K562 (cell line): ENCODE data around the gene ANGEL2. TPM values are rescaled to one million over a fixed set of nuclear protein-coding genes. Genes with fewer than 3 reads are reported as not detected.

Experiments used
- BACH1 ChIP-seq: fragments of 200-800 bp; sonication (Bioruptor generic); IDR thresholded peaks from 2 replicates; pipeline ENCODE4 v1.6.1; 2016; ENCODE audit warnings: missing genetic modification characterization, missing compliant biosample characterization
- BRF1 ChIP-seq: IDR thresholded peaks from 3 replicates; pipeline ENCODE4 v1.6.1; 2011; ENCODE audit warnings: borderline replicate concordance, mild to moderate bottlenecking; ENCODE audit not compliant: insufficient read length; ENCODE audit errors: extremely low read depth
- C11orf30 ChIP-seq: fragments of 450-650 bp; IDR thresholded peaks from 2 replicates; pipeline ENCODE4 v1.6.1; 2016; ENCODE audit warnings: low read depth, mild to moderate bottlenecking
- CHD1 ChIP-seq: fragments of 200-600 bp; sonication (generic); IDR thresholded peaks from one replicate; pipeline ENCODE4 v1.6.1; 2012; ENCODE audit warnings: mild to moderate bottlenecking, moderate library complexity, low read length, inconsistent platforms
- CREB3 ChIP-seq: fragments of 450-650 bp; conservative IDR thresholded peaks from 2 replicates; pipeline ENCODE4 v1.6.1; 2016; ENCODE audit warnings: missing genetic modification characterization, low read depth, mild to moderate bottlenecking, missing compliant biosample characterization, moderate library complexity
- EP400 ChIP-seq: fragments of 450-650 bp; IDR thresholded peaks from 2 replicates; pipeline ENCODE4 v1.6.1; 2017; ENCODE audit warnings: antibody characterized with exemption, mild to moderate bottlenecking, moderate library complexity
- ESRRA ChIP-seq: fragments of 450-650 bp; IDR thresholded peaks from 2 replicates; pipeline ENCODE4 v1.6.1; 2014; ENCODE audit warnings: low read depth, mild to moderate bottlenecking, moderate library complexity, borderline replicate concordance
- ESRRB ChIP-seq: fragments of 250-450 bp; sonication (Bioruptor Pico); IDR thresholded peaks from 2 replicates; pipeline ENCODE4 v1.5.0; 2020; ENCODE audit warnings: mild to moderate bottlenecking, moderate library complexity, borderline replicate concordance
- EZH2 ChIP-seq: IDR thresholded peaks from 2 replicates; pipeline ENCODE4 v1.6.1; 2012; ENCODE audit warnings: low read depth, mild to moderate bottlenecking, inconsistent platforms, low read length, borderline replicate concordance
- FOSL1 ChIP-seq: fragments of 200-800 bp; sonication (Bioruptor generic); conservative IDR thresholded peaks from 2 replicates; pipeline ENCODE4 v1.6.1; 2016; ENCODE audit warnings: missing genetic modification characterization, missing compliant biosample characterization
- FOXP1 ChIP-seq: sonication (generic); formaldehyde crosslinking; IDR thresholded peaks from 2 replicates; pipeline ENCODE4 v1.8.0; 2022; ENCODE audit warnings: mild to moderate bottlenecking, missing genetic modification reagents
- HMGN3 ChIP-seq: IDR thresholded peaks from 2 replicates; pipeline ENCODE4 v1.6.1; 2011; ENCODE audit warnings: borderline replicate concordance, low read depth, mild to moderate bottlenecking, mixed read lengths, low read length; ENCODE audit not compliant: insufficient read length; ENCODE audit errors: extremely low read depth
- JUNB ChIP-seq: fragments of 450-650 bp; formaldehyde crosslinking; conservative IDR thresholded peaks from 2 replicates; pipeline ENCODE4 v1.4.0; 2020; ENCODE audit warnings: mild to moderate bottlenecking
- KDM5B ChIP-seq: fragments of 200-600 bp; sonication (generic); IDR thresholded peaks from 2 replicates; pipeline ENCODE4 v1.6.1; 2012; ENCODE audit warnings: low read depth, mild to moderate bottlenecking, moderate library complexity, low read length, control low read depth, inconsistent platforms; ENCODE audit not compliant: insufficient replicate concordance
- MAFK ChIP-seq: IDR thresholded peaks from 2 replicates; pipeline ENCODE4 v1.6.1; 2011; ENCODE audit warnings: low read length, improper control_type of control experiment
- MBD2 ChIP-seq: sonication (generic); IDR thresholded peaks from 2 replicates; pipeline ENCODE4 v1.6.1; 2016; ENCODE audit warnings: low read depth, borderline replicate concordance
- NFE2L1 ChIP-seq: fragments of 450-650 bp; IDR thresholded peaks from 2 replicates; pipeline ENCODE4 v1.6.1; 2016; ENCODE audit warnings: missing genetic modification characterization, low read depth, mild to moderate bottlenecking, missing compliant biosample characterization, moderate library complexity, borderline replicate concordance
- PCBP2 ChIP-seq: fragments of 200-400 bp; formaldehyde crosslinking; IDR thresholded peaks from 2 replicates; pipeline ENCODE4 v1.6.1; 2018; ENCODE audit warnings: low read length, low read depth, mild to moderate bottlenecking, moderate library complexity; ENCODE audit not compliant: poor library complexity, severe bottlenecking
- RBM25 ChIP-seq: fragments of 200-400 bp; formaldehyde crosslinking; IDR thresholded peaks from 2 replicates; pipeline ENCODE4 v1.6.1; 2018; ENCODE audit warnings: low read length, low read depth, moderate library complexity; ENCODE audit not compliant: severe bottlenecking
- TBL1XR1 ChIP-seq, 2 experiments: IDR thresholded peaks; 2 replicates each; pipeline ENCODE4 v1.6.1; 2012; ENCODE audit warnings: improper control_type of control experiment in 2 of 2, low read length in 2 of 2, mild to moderate bottlenecking in 1 of 2
- ZNF133 ChIP-seq: fragments of 250-450 bp; sonication (Bioruptor Pico); IDR thresholded peaks from 2 replicates; pipeline ENCODE4 v1.4.0; 2020; ENCODE audit warnings: mild to moderate bottlenecking
- ZNF436 ChIP-seq: fragments of 250-450, 450-650 bp; sonication (Bioruptor Pico); formaldehyde crosslinking; IDR thresholded peaks from 2 replicates; pipeline ENCODE4 v1.7.0; 2020; ENCODE audit warnings: mild to moderate bottlenecking
- polyA plus RNA-seq, 8 experiments: library from polyadenylated mRNA; depleted of rRNA in 4 of 8; stranded (reverse) in 5 of 8; unstranded in 3 of 8; fragments of >200 nt; fragmentation: Nextera tagmentation in 2 of 8; fragmentation: Illumina TruSeq in 1 of 8; extraction: Ambion mirVana in 2 of 8; extraction: Trizol in 1 of 8; gene quantifications; 2 replicates each; pipeline versions ENCODE4 v1.2.1 to v1.2.3, GENCODE V29; 2011 to 2014; ENCODE audit warnings: inconsistent platforms in 1 of 8, missing spikeins in 1 of 8
- total RNA-seq, 7 experiments: library from RNA; depleted of rRNA in 6 of 7; stranded (reverse); fragments of >200 nt in 6 of 7; fragmentation: Illumina TruSeq in 2 of 7; extraction: Trizol in 2 of 7; gene quantifications; 2 replicates each; pipeline versions ENCODE4 v1.2.1 to v1.2.3, GENCODE V29; 2011 to 2021; ENCODE audit warnings: low replicate concordance in 1 of 7
- TF ChIP-seq, protein P1 (sequence below): IDR thresholded peaks from 3 replicates; pipeline ENCODE4 v1.6.1; 2011; ENCODE audit warnings: borderline replicate concordance, mild to moderate bottlenecking; ENCODE audit not compliant: insufficient read length, insufficient read depth
- TF ChIP-seq, protein P2 (sequence below): conservative IDR thresholded peaks from 2 replicates; pipeline ENCODE4 v1.6.1; 2011; ENCODE audit warnings: low read depth, mild to moderate bottlenecking, low read length; ENCODE audit not compliant: control insufficient read depth

Gene ANGEL2
- total and polyA plus RNA-seq, 9 of the 15 experiments (the other 6 are each of a cell fraction or from before 2014, with no cell fraction given), result 6.8 to 34.6 (median 26.2) TPM

DNA sequence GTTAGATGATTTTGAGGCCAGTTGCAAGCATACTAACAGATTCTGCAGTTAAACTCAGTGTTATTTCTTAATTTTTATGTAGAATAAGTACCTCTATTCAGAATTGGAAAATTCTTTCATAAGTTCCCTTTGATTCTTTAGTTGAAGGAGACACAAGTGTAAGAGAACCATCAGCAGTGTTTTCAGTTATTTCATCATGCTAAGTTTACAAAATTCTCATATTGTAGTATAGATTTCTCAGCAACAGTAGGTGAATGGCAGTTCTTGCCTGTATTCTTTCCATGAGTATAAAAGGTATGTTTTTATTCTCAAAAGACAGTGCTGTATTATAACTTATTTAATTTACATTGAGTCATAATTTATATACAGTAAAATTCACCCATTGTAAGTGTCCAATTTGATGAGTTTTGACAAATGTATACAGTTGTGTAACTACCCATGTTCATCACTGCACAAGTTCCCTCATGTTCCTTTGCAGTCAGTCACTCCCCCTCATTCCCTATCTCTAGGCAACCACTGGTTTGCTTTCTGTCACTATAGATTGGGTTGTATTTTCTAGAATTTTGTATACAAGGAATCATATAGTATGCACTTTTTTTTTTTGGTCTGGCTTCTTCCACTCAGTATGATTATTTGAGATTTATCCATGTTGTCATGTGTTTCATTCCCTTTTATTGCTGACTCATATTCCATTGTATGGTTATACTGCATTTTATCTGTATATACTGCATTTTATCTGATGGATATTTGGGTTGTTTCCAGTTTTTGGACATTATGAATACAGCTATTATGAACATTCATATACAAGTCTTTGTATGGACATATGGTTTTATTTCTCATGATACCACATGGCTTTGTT, 39.3 kb upstream of the ANGEL2 start (continued):
- TF ChIP-seq, protein P1, sequence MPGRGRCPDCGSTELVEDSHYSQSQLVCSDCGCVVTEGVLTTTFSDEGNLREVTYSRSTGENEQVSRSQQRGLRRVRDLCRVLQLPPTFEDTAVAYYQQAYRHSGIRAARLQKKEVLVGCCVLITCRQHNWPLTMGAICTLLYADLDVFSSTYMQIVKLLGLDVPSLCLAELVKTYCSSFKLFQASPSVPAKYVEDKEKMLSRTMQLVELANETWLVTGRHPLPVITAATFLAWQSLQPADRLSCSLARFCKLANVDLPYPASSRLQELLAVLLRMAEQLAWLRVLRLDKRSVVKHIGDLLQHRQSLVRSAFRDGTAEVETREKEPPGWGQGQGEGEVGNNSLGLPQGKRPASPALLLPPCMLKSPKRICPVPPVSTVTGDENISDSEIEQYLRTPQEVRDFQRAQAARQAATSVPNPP, result no peak
- peak; percentile 78 for TF ChIP-seq NFE2L1 (tag)
- TF ChIP-seq BRF1, result no peak
- peak; percentile 33 for TF ChIP-seq EP400
- TF ChIP-seq KDM5B, result no peak
- TF ChIP-seq, protein P2, sequence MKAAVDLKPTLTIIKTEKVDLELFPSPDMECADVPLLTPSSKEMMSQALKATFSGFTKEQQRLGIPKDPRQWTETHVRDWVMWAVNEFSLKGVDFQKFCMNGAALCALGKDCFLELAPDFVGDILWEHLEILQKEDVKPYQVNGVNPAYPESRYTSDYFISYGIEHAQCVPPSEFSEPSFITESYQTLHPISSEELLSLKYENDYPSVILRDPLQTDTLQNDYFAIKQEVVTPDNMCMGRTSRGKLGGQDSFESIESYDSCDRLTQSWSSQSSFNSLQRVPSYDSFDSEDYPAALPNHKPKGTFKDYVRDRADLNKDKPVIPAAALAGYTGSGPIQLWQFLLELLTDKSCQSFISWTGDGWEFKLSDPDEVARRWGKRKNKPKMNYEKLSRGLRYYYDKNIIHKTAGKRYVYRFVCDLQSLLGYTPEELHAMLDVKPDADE, result no peak
- TF ChIP-seq ZNF133 (CRISPR knock-in tag), result no peak
- TF ChIP-seq TBL1XR1 (IDR thresholded peaks at IDR 0.05; ENCODE audit: low read length in 2 of 2), result peak in 1 of 2 experiments; percentile 38; a peak in 1 of 4 replicates
- TF ChIP-seq HMGN3, result no peak
- TF ChIP-seq CREB3, result no peak
- TF ChIP-seq MAFK, result peak; percentile 76; the same call in 1 of the 2 replicates
- peak; percentile 98 for TF ChIP-seq C11orf30
- TF ChIP-seq JUNB (CRISPR knock-in tag), result no peak
- no peak for TF ChIP-seq MBD2
- peak; percentile 45; the same call in 1 of the 2 replicates for TF ChIP-seq FOSL1 (tag)
- TF ChIP-seq CHD1, result no peak
- peak; percentile 77; the same call in 1 of the 2 replicates for TF ChIP-seq BACH1 (tag)
- TF ChIP-seq ZNF436 (CRISPR knock-in tag), result no peak
- TF ChIP-seq EZH2, result no peak
- TF ChIP-seq FOXP1 (CRISPR knock-in tag), result no peak
- TF ChIP-seq PCBP2, result no peak
- TF ChIP-seq ESRRB, result no peak
- TF ChIP-seq ESRRA, result no peak
- TF ChIP-seq RBM25, result no peak
